HCT116 (cell line): ENCODE measurements around the gene PAX8. TPM values are rescaled to one million over a fixed set of nuclear protein-coding genes. Genes with fewer than 3 reads are reported as not detected.

Experiments used
- ATAC-seq: fragments of 200-7000 bp; cut with Tn5 transposase; 2 replicates; pipeline ENCODE4 v1.9.1; 2020; ENCODE audit warnings: mild to moderate bottlenecking, moderate library complexity
- BruUV-seq: library from RNA; stranded (reverse); fragments of 400-500 nt; replicated peaks from 2 replicates; lab custom pipeline; 2021; lab: Mats Ljungman, UMichigan
- CTCF ChIA-PET: fragments of 300-600 bp; sonication (Branson Sonifier 250); formaldehyde crosslinking; loops from one replicate; lab custom pipeline; 2021; ENCODE audit warnings: antibody characterized with exemption; lab: Charles Lee
- POLR2A ChIA-PET: fragments of 300-600, 350-600 bp; sonication (Branson Sonifier 250); formaldehyde crosslinking; loops from one replicate; lab custom pipeline; 2021; ENCODE audit warnings: antibody characterized with exemption; lab: Charles Lee
- RAD21 ChIA-PET, 2 experiments: fragments of 300-600 bp; sonication (Branson Sonifier 250); formaldehyde crosslinking; loops; one replicate each; lab custom pipeline; 2023; ENCODE audit warnings: low total read pairs in 2 of 2; ENCODE audit not compliant: uncharacterized antibody in 2 of 2, unreplicated experiment in 2 of 2, low non-redundant PET in 1 of 2; lab: Charles Lee
- DNase-seq: peaks from one replicate; pipeline ENCODE4 v3.0.0-alpha.2; 2010; ENCODE audit warnings: low read depth, low spot score
- H2AFZ ChIP-seq: fragments of 200-600 bp; shearing (Covaris generic), sonication (generic); 2 replicates; pipeline ENCODE4 v1.6.1; 2017; ENCODE audit warnings: low read depth, mixed run types, mixed read lengths, antibody characterized with exemption, low read length; ENCODE audit not compliant: poor library complexity, severe bottlenecking
- H3K27ac ChIP-seq: 2 replicates; pipeline ENCODE4 v1.5.1; 2012; ENCODE audit warnings: low read depth, low read length
- H3K27me3 ChIP-seq: fragments of 200-600 bp; sonication (generic); 2 replicates; pipeline ENCODE4 v1.6.1; 2016; ENCODE audit warnings: mixed run types, low read length, mixed read lengths; ENCODE audit not compliant: insufficient read depth
- H3K36me3 ChIP-seq, 2 experiments: fragments of 200-500 bp in 1 of 2; fragments of 200-600 bp in 1 of 2; sonication (Bioruptor generic) in 1 of 2; sonication (generic) in 1 of 2; 2 replicates each; pipeline versions ENCODE4 v1.5.1 to v1.6.1; 2014 to 2016; ENCODE audit warnings: low read length in 2 of 2, inconsistent platforms in 1 of 2, mixed read lengths in 1 of 2, mixed run types in 1 of 2; ENCODE audit not compliant: insufficient read depth in 2 of 2, control insufficient read depth in 1 of 2
- H3K4me1 ChIP-seq, 2 experiments: fragments of 200-600 bp in 1 of 2; sonication (generic) in 1 of 2; 2 replicates each; pipeline versions ENCODE4 v1.5.1 to v1.6.1; 2012 to 2017; ENCODE audit warnings: low read length in 2 of 2, inconsistent platforms in 1 of 2, mild to moderate bottlenecking in 1 of 2, mixed read lengths in 1 of 2, mixed run types in 1 of 2, moderate library complexity in 1 of 2; ENCODE audit not compliant: insufficient read depth in 2 of 2, control insufficient read depth in 1 of 2
- H3K4me2 ChIP-seq: fragments of 200-600 bp; sonication (generic); 2 replicates; pipeline ENCODE4 v1.6.1; 2017; ENCODE audit warnings: mixed run types, low read length, mixed read lengths
- H3K4me3 ChIP-seq, 2 experiments: fragments of 200-600 bp in 1 of 2; sonication (generic) in 1 of 2; replicated peaks in 1 of 2; 2 replicates each; pipeline ENCODE4 v1.5.1; 2011 to 2016; ENCODE audit warnings: low read length in 2 of 2, control low read depth in 1 of 2, low read depth in 1 of 2, mild to moderate bottlenecking in 1 of 2, mixed read lengths in 1 of 2, mixed run types in 1 of 2
- H3K79me2 ChIP-seq: fragments of 200-600 bp; sonication (generic); 2 replicates; pipeline ENCODE4 v1.6.1; 2017; ENCODE audit warnings: mild to moderate bottlenecking, mixed run types, low read length, moderate library complexity, mixed read lengths; ENCODE audit not compliant: insufficient read depth
- H3K9ac ChIP-seq: fragments of 200-600 bp; sonication (generic); 2 replicates; pipeline ENCODE4 v1.6.1; 2016; ENCODE audit warnings: low read length, mixed read lengths
- H3K9me2 ChIP-seq: fragments of 200-600 bp; sonication (generic), shearing (Covaris generic); 2 replicates; pipeline ENCODE4 v1.6.1; 2017; ENCODE audit warnings: mixed run types, mild to moderate bottlenecking, moderate library complexity; ENCODE audit not compliant: insufficient read depth
- H3K9me3 ChIP-seq, 2 experiments: fragments of 200-500 bp in 1 of 2; fragments of 200-600 bp in 1 of 2; sonication (Bioruptor generic) in 1 of 2; sonication (generic) in 1 of 2; 2 replicates each; pipeline ENCODE4 v1.6.1; 2014 to 2017; ENCODE audit warnings: low read length in 2 of 2, mixed read lengths in 2 of 2, inconsistent platforms in 1 of 2, low read depth in 1 of 2, mild to moderate bottlenecking in 1 of 2, mixed run types in 1 of 2, moderate library complexity in 1 of 2; ENCODE audit not compliant: control insufficient read depth in 1 of 2, insufficient read depth in 1 of 2
- H4K20me1 ChIP-seq: fragments of 200-600 bp; sonication (generic), shearing (Covaris generic); 2 replicates; pipeline ENCODE4 v1.6.1; 2017; ENCODE audit warnings: mixed run types, mild to moderate bottlenecking, moderate library complexity; ENCODE audit not compliant: insufficient read depth
- CBX3 ChIP-seq: IDR thresholded peaks from 2 replicates; pipeline ENCODE4 v1.6.1; 2012; ENCODE audit warnings: low read depth
- EGR1 ChIP-seq: IDR thresholded peaks from 2 replicates; pipeline ENCODE4 v1.6.1; 2012; ENCODE audit warnings: low read depth
- FOSL1 ChIP-seq: IDR thresholded peaks from 2 replicates; pipeline ENCODE4 v1.6.1; 2012; ENCODE audit warnings: low read depth
- JUND ChIP-seq: IDR thresholded peaks from 2 replicates; pipeline ENCODE4 v1.6.1; 2012
- POLR2A ChIP-seq: IDR thresholded peaks from 2 replicates; pipeline ENCODE4 v1.7.0; 2011; ENCODE audit warnings: borderline replicate concordance; ENCODE audit not compliant: insufficient read depth, insufficient read length; ENCODE audit errors: extremely low read depth
- RAD21 ChIP-seq: IDR thresholded peaks from 2 replicates; pipeline ENCODE4 v1.6.1; 2012; ENCODE audit warnings: low read depth, mild to moderate bottlenecking
- SIN3A ChIP-seq: IDR thresholded peaks from 2 replicates; pipeline ENCODE4 v1.6.1; 2012; ENCODE audit warnings: low read depth
- SP1 ChIP-seq: IDR thresholded peaks from 2 replicates; pipeline ENCODE4 v1.6.1; 2012; ENCODE audit warnings: low read depth
- SRF ChIP-seq: IDR thresholded peaks from 2 replicates; pipeline ENCODE4 v1.6.1; 2012; ENCODE audit warnings: low read depth
- TCF7L2 ChIP-seq: IDR thresholded peaks from 2 replicates; pipeline ENCODE4 v1.7.0; 2011; ENCODE audit warnings: borderline replicate concordance, inconsistent platforms; ENCODE audit not compliant: insufficient read depth, insufficient read length; ENCODE audit errors: extremely low read depth
- ZNF274 ChIP-seq: fragments of 200-500 bp; sonication (Bioruptor generic); IDR thresholded peaks from 2 replicates; pipeline ENCODE4 v1.6.1; 2014; ENCODE audit warnings: mild to moderate bottlenecking, low read depth, low read length, inconsistent platforms
- intact Hi-C: fragments of 100-400 bp; cut with micrococcal nuclease; formaldehyde crosslinking; loops from 2 replicates; pipeline ENCODE4 v1.10.0; 2022
- total RNA-seq: library from RNA; stranded (reverse); gene quantifications from one replicate; pipeline ENCODE4 v1.2.1, GENCODE V29; 2021; ENCODE audit not compliant: unreplicated experiment
- TF ChIP-seq, protein P1 (sequence below): IDR thresholded peaks from 2 replicates; pipeline ENCODE4 v1.6.1; 2012
- TF ChIP-seq, protein P2 (sequence below): IDR thresholded peaks from 2 replicates; pipeline ENCODE4 v1.6.1; 2011; ENCODE audit warnings: mild to moderate bottlenecking, low read length, moderate library complexity; ENCODE audit not compliant: insufficient replicate concordance; ENCODE audit errors: extremely low read depth

The PAX8 gene
- total RNA-seq, 1 experiment from 2014 or later, result 4.4 TPM

DNA sequence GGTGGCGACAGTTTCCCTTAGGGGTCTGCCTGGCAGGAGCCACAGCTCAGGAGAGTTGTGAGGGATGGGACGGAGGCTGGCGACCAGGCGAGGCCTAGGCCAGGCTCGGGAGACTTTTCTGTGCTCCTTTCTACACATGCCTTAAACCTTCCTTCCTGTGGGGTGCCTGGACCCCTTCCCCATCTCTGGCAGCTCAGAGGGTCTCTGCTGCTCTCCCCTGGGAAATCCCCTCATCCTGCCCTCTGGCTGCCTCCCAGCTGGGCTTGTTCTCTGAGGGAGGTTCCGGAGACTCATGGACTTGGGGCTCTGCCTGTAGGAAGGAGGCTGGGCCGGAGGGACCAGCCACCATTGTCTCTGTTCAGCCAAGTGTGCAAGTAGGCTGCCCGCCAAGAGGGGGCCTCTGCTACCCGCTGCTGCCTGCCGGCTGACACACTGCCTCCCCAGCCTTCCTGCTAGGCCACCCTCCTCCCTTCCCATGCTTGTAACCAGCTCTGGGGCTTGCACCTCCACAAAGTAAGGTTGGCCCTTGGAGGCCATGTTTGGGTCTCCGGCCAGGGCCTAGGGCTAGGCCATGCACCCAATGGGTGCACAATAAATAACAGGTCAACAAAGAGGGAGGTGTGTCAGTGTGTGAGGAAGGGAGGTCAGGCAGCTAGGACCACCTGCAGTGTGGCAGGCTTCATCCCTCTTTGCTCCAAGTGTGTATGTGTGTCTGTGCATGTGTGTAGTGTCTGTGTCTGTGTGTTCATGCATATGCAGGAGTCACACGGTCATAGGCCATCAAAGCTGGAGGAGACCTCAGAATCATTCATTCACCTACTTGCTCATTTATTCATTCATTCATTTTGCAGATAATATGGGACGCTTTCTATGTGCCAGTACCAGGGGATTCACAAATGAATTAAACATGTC is 76.2 kb downstream of the PAX8 start (continued):
- TF ChIP-seq SIN3A (no peak), SP1 (no peak)

DNA sequence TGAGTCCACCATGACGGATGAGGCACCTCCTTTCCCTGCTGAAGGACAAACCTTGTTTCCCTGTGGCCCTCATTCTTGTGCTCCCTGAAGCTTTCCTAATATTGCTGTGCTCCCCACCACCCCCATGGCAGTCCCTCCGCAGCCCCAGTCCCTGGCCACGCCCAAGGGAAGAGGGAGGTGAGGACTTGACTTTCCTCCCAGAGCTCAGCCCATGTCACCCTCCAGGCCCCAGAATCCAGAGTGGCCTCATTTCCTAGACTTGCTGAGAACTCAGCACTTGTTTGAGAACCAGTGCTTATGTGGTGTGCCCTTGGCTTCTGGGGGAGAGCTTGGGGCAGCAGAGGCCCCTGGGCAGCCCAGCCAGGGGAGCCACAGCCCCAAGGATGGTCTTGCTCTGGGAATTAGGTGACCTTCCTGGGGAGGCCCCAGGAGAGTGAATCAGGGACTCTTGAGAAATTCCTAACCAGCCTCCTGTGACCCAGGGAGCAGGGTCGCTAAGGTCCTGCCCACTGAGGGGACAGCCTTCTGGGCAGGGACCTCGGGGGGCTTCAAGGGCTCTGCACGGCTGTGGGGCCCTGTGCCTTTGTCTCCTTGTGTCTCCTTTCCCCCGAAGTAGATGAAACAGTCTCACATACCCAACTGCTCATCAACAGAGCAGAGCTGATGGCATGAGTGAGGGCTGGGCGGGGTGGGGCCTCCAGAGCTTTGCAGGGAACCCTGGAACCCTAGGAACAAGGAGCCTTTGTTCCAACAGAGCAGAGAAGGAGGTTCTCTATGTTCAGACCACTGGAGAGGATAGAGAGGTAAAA is 77.0 kb downstream of the PAX8 start:
- H3K36me3 ChIP-seq, result no peaks in the 10 kb centered on the region; a peak in 1 of 4 replicates
- ChIA-PET RAD21 (no interaction called here), CTCF (interaction anchor here (0.8 to 4.1 kb wide), 7 partner anchors 24 to 169 kb away, joined by 3 to 103 read pairs (median 4); no protein-coding TSS in a partner anchor), POLR2A (no interaction called here)
- H3K79me2 ChIP-seq, result no peaks in the 10 kb centered on the region
- no peak overlapping the region for H3K4me2 ChIP-seq
- no peaks in the 10 kb centered on the region for H3K9me2 ChIP-seq
- intact Hi-C loops, result loop anchor here (5.0 kb wide), 1 partner anchor 191 kb away; no protein-coding TSS in a partner anchor
- H3K27me3 ChIP-seq, result no peaks in the 10 kb centered on the region
- H3K4me3 ChIP-seq, result no peak overlapping the region
- no peak overlapping the region for H2AFZ ChIP-seq
- no TSS peak for BruUV-seq
- TF ChIP-seq, protein P1, sequence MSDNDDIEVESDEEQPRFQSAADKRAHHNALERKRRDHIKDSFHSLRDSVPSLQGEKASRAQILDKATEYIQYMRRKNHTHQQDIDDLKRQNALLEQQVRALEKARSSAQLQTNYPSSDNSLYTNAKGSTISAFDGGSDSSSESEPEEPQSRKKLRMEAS, result no peak
- TF ChIP-seq POLR2A (no peak), CBX3 (no peak), ZNF274 (no peak), JUND (no peak), SRF (no peak), RAD21 (no peak), FOSL1 (no peak), EGR1 (no peak), SIN3A (no peak), TCF7L2 (no peak)
- TF ChIP-seq, protein P2, sequence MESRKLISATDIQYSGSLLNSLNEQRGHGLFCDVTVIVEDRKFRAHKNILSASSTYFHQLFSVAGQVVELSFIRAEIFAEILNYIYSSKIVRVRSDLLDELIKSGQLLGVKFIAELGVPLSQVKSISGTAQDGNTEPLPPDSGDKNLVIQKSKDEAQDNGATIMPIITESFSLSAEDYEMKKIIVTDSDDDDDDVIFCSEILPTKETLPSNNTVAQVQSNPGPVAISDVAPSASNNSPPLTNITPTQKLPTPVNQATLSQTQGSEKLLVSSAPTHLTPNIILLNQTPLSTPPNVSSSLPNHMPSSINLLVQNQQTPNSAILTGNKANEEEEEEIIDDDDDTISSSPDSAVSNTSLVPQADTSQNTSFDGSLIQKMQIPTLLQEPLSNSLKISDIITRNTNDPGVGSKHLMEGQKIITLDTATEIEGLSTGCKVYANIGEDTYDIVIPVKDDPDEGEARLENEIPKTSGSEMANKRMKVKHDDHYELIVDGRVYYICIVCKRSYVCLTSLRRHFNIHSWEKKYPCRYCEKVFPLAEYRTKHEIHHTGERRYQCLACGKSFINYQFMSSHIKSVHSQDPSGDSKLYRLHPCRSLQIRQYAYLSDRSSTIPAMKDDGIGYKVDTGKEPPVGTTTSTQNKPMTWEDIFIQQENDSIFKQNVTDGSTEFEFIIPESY, result no peak
- H3K9ac ChIP-seq, result no peak overlapping the region
- DNase-seq (no peak), ATAC-seq (no peak)
- H4K20me1 ChIP-seq, result no peaks in the 10 kb centered on the region
- no peak overlapping the region for H3K27ac ChIP-seq
- no peaks in the 10 kb centered on the region for H3K9me3 ChIP-seq
- peaks cover 16 to 40% of the 10 kb centered on the region in 2 experiments for H3K4me1 ChIP-seq
